ENCODE data around the gene FLYWCH1. TPM values are rescaled to one million over a fixed set of nuclear protein-coding genes. Genes with fewer than 3 reads are reported as not detected.

Gene FLYWCH1
- total and polyA plus RNA-seq, 2 of the 8 experiments (the other 6 are each of a cell fraction or from before 2014, with no cell fraction given), result 12.4 to 23.5 TPM

GRCh38 chr16:2988590-2989099 is 76.9 kb downstream of the FLYWCH1 start:
- H3K9me3 ChIP-seq (ENCODE audit: insufficient read depth in 2 of 2, low read depth in 1 of 2, low read length in 1 of 2), result no peaks in the 10 kb centered on the region
- no peaks in the 10 kb centered on the region for H3K79me2 ChIP-seq (ENCODE audit: control insufficient read depth in 1 of 2, insufficient read depth in 2 of 2, low read length in 2 of 2)
- no peaks in the 10 kb centered on the region for H4K20me1 ChIP-seq (replicated peaks in 1 of 2; ENCODE audit: control insufficient read depth in 1 of 2, insufficient read depth in 2 of 2, low read length in 2 of 2)
- H3K4me2 ChIP-seq (ENCODE audit: insufficient read depth in 1 of 2, low read depth in 2 of 2, low read length in 2 of 2), result no peak overlapping the region
- ChIA-PET POLR2A (ENCODE audit: partially characterized antibody) (interaction anchor here (0.6 to 15.2 kb wide), 10 partner anchors 9 to 146 kb away, joined by 3 to 200 read pairs (median 4); partner anchors contain the start of genes CLDN6, HCFC1R1, PAQR4 and THOC6), CTCF (ENCODE audit: partially characterized antibody) (interaction anchor here (0.7 to 5.2 kb wide), 5 partner anchors 13 to 40 kb away, joined by 3 to 24 read pairs (median 3); partner anchors contain the start of gene CLDN6)
- no peak overlapping the region for H3K4ac ChIP-seq (replicated peaks; ENCODE audit: insufficient read length, low read depth, low read length)
- no peak overlapping the region for H2BK15ac ChIP-seq (ENCODE audit: low read length)
- H2BK120ac ChIP-seq (replicated peaks; ENCODE audit: low read depth, low read length), result no peak overlapping the region
- H3K27me3 ChIP-seq (replicated peaks in 1 of 4; ENCODE audit: control insufficient read depth in 3 of 4, extremely low read depth in 1 of 4, insufficient read depth in 3 of 4, low read length in 3 of 4), result no peaks in the 10 kb centered on the region; a peak in 1 of 7 replicates
- no peak overlapping the region for H3K14ac ChIP-seq (ENCODE audit: insufficient read length)
- H3K23me2 ChIP-seq (ENCODE audit: low read depth, low read length), result no peaks in the 10 kb centered on the region; the same call in 1 of the 2 replicates
- no peaks in the 10 kb centered on the region for H3K79me1 ChIP-seq (ENCODE audit: low read depth, low read length)
- no peak overlapping the region for H3K4me3 ChIP-seq (ENCODE audit: extremely low read depth in 1 of 4, insufficient read depth in 2 of 4, low read depth in 3 of 4, low read length in 4 of 4)
- peak overlapping the region; percentile 65 for H4K91ac ChIP-seq (replicated peaks; ENCODE audit: insufficient read length, low read length)
- peak overlapping the region; percentile 75; the same call in 1 of the 2 replicates for H2AK5ac ChIP-seq (ENCODE audit: low read depth, low read length)
- H2BK5ac ChIP-seq (ENCODE audit: low read depth, low read length), result no peak overlapping the region
- H2BK20ac ChIP-seq (ENCODE audit: low read length), result peak overlapping the region; percentile 32; the same call in 1 of the 2 replicates
- no peak overlapping the region for H4K8ac ChIP-seq (ENCODE audit: extremely low read depth, insufficient read depth, low read length)
- peaks cover 0 to 28% (median 20%) of the 10 kb centered on the region in 4 experiments; a peak in 6 of 7 replicates for H3K4me1 ChIP-seq (replicated peaks in 1 of 4; ENCODE audit: control insufficient read depth in 3 of 4, insufficient read depth in 4 of 4, low read length in 3 of 4)
- H3K36me3 ChIP-seq (ENCODE audit: control insufficient read depth in 2 of 4, insufficient read depth in 4 of 4, low read length in 3 of 4), result no peaks in the 10 kb centered on the region
- H3K18ac ChIP-seq (ENCODE audit: extremely low read depth, low read length), result no peak overlapping the region; the same call in 1 of the 2 replicates
- H3K56ac ChIP-seq (replicated peaks; ENCODE audit: insufficient read length, low read depth, low read length), result no peak overlapping the region
- H3K9ac ChIP-seq (replicated peaks in 1 of 4; ENCODE audit: extremely low read depth in 1 of 4, low read depth in 3 of 4, low read length in 3 of 4), result no peak overlapping the region
- no peak for DNase-seq (ENCODE audit: low read depth in 1 of 2, low spot score in 2 of 2)
- no peak overlapping the region for H4K5ac ChIP-seq (ENCODE audit: insufficient read length, low read depth, low read length)
- 0 out of 2 replicates have a peak overlapping the region, but pooled peaks have one; percentile 50 for H2BK12ac ChIP-seq (ENCODE audit: low read depth, low read length)
- no peak overlapping the region for H3K27ac ChIP-seq (ENCODE audit: low read depth, low read length)
- no peak overlapping the region for H3K23ac ChIP-seq (ENCODE audit: insufficient read length)
- WGBS, 2 experiments (ENCODE audit: extremely low coverage in 1 of 2, insufficient coverage in 1 of 2, insufficient read length in 1 of 2, insufficient replicate concordance in 2 of 2, low coverage in 1 of 2, low lambda C conversion rate in 2 of 2, missing lambda C conversion rate in 1 of 2), result 97% methylated on average over 4 of the region's 8 CpGs; no CpG with 5 or more reads in 1 of the 2 experiments
- no peak overlapping the region for H2AFZ ChIP-seq (ENCODE audit: low read length)
- no peak for FAIRE-seq
- no peak for TF ChIP-seq BRCA1 (IDR thresholded peaks at IDR 0.05; ENCODE audit: low read depth, low read length)
- TF ChIP-seq EZH2 (IDR thresholded peaks at IDR 0.05; ENCODE audit: low read depth, low read length, severe bottlenecking), result no peak
- TF ChIP-seq SIN3A (conservative IDR thresholded peaks at IDR 0.05 in 1 of 2, IDR thresholded peaks at IDR 0.05 in 1 of 2; ENCODE audit: low read depth in 1 of 2, low read length in 2 of 2), result no peak
- TF ChIP-seq FOSL1 (IDR thresholded peaks at IDR 0.05; ENCODE audit: insufficient read depth, low read depth, low read length), result no peak
- TF ChIP-seq JUND (IDR thresholded peaks at IDR 0.05; ENCODE audit: low read length), result no peak
- no peak for TF ChIP-seq KDM1A (IDR thresholded peaks at IDR 0.05; ENCODE audit: borderline replicate concordance, low read length)
- no peak for TF ChIP-seq SIRT6 (IDR thresholded peaks at IDR 0.05; ENCODE audit: low read length)
- no peak for TF ChIP-seq CEBPB (IDR thresholded peaks at IDR 0.05; ENCODE audit: low read depth, low read length)
- TF ChIP-seq MAX (IDR thresholded peaks at IDR 0.05), result no peak
- no peak for TF ChIP-seq BACH1 (IDR thresholded peaks at IDR 0.05; ENCODE audit: low read length)
- no peak for TF ChIP-seq TEAD4 (IDR thresholded peaks at IDR 0.05; ENCODE audit: low read depth, low read length)
- no peak for TF ChIP-seq HDAC6 (IDR thresholded peaks at IDR 0.05; ENCODE audit: low read depth, low read length)
- no peak for TF ChIP-seq HDAC2 (IDR thresholded peaks at IDR 0.05; ENCODE audit: borderline replicate concordance in 1 of 2, low read depth in 2 of 2, low read length in 2 of 2)

Measured in H1 (cell line).